ENCODE data around the gene ZNF134.

The ZNF134 gene

DNA sequence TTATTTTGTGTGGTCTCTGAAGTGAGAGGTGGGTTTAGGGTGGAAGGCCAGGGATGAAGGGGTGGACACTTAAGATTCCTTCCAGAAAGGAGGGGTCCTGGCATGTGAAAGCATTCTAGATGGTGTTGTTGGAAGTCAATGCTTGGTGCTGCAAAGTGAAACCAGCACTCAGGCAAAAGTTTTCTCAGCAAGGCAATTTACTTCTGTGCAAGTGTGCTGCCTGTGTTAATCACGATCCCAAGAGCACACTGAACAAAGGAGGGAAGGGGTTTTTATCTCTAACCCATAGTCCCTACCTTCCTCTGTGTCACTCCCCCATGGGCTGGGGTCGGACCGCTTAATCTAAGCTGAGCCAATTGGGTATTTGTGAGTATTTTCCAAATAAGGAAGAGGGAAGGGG lies 1.3 kb downstream of the ZNF134 start:
- Mint-ChIP-seq H3K4me3 (peak overlapping the region; percentile 91), H3K9me3 (peaks cover 77% of the 10 kb centered on the region), H3K27ac (peak overlapping the region; percentile 76), H3K27me3 (no peaks in the 10 kb centered on the region), H3K4me1 (ENCODE audit: low read depth) (peaks cover 32% of the 10 kb centered on the region), H3K36me3 (ENCODE audit: low read depth) (peaks cover 86% of the 10 kb centered on the region)
- no peak for DNase-seq

DNA sequence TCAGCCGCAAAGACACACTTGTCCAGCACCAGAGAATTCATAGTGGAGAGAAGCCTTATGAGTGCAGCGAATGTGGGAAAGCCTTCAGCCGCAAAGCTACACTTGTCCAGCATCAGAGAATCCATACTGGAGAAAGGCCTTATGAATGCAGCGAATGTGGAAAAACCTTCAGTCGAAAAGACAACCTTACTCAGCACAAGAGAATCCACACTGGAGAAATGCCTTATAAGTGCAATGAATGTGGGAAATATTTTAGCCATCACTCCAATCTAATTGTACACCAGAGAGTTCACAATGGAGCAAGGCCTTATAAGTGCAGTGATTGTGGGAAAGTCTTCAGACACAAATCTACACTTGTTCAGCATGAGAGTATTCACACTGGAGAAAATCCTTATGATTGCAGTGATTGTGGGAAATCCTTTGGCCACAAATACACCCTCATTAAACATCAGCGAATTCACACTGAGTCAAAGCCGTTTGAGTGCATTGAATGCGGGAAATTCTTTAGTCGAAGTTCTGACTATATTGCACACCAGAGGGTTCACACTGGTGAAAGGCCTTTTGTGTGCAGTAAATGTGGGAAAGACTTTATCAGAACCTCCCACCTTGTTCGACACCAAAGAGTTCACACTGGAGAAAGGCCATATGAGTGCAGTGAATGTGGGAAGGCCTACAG lies 6.8 kb downstream of the ZNF134 start:
- Mint-ChIP-seq H3K9me3 (peaks cover 74% of the 10 kb centered on the region), H3K4me1 (ENCODE audit: low read depth) (peaks cover 13% of the 10 kb centered on the region), H3K36me3 (ENCODE audit: low read depth) (peaks cover 94% of the 10 kb centered on the region), H3K27ac (no peak overlapping the region), H3K4me3 (no peak overlapping the region), H3K27me3 (no peaks in the 10 kb centered on the region)
- DNase-seq = no peak

DNA sequence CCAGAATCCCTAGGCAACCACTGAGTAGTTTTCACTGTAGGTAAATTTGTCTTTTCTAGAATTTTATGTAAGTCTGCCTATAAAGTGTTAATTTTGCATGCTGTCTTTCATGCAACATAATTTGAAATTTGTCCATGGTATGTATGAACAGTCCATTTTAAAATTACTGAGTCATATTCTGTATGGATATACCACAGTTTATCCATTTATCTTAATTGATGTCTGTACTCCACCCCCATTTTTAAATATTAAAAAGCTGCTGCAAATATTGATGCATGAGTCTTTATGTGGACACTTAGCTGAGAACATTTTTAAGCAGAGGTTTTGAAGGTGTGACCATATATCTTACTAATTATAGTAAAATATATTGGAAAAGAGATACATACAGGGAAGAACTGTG lies 9.0 kb downstream of the ZNF134 start:
- DNase-seq = no peak
- Mint-ChIP-seq H3K9me3 (peaks cover 63% of the 10 kb centered on the region), H3K27me3 (no peaks in the 10 kb centered on the region), H3K4me3 (no peak overlapping the region), H3K4me1 (ENCODE audit: low read depth) (no peaks in the 10 kb centered on the region), H3K36me3 (ENCODE audit: low read depth) (peaks cover 80% of the 10 kb centered on the region), H3K27ac (no peak overlapping the region)

DNA sequence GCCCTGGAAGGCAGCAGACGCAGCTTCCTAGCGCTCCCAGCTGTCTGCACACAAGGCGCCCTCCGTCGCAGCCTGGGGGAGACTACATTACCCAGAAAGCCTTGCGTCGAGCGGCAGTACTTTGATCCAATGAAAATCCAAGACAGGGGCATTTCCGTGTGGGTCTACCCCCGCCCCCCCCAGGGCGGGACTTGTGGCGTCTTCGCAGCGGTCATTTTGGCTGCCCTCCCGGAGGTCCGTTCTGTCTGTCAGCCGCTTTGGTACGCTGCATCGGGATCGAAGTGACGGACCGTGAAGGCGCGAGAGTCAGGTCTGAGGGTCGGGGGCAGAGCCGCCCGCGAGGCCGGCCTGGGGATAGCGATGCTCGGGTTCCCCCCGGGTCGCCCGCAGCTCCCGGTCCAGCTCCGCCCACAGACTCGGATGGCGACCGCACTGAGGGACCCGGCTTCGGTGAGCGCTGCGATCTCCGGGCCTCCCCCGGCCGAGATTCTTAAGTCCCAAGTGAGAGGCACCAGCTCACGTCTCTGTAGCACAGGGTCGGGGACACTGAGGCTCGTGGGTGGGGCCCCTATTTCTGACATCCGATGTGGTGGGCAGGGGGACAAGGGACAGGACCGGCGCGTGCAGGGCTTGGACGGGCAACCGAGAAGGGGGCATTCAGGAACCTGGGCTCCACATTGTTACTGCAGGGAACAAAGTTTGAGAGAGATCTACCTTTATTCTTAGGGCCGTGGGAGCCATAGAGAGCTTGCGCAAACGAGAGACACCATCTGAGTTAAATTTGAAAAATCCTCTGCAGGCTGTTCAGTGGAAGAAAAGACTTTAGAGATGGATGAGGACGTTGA lies 19.2 kb downstream of the ZNF134 start, which contains the start of gene ZNF211:
Gene ZNF211 (plus strand): TSS at position 182 of the 845 bp plus-strand sequence. CDS start 179 bp downstream, at position 361.
- peak within 1 kb of the TSS; percentile 91 for H3K4me3 Mint-ChIP-seq
- peak within 1 kb of the TSS; percentile 89 for H3K27ac Mint-ChIP-seq
- H3K27me3 Mint-ChIP-seq = no peaks in the 10 kb centered on the region
- peaks cover 22% of the 10 kb centered on the region for H3K4me1 Mint-ChIP-seq (ENCODE audit: low read depth)
- H3K9me3 Mint-ChIP-seq = peaks cover 49% of the 10 kb centered on the region
- DNase-seq = peak; percentile 88
- H3K36me3 Mint-ChIP-seq (ENCODE audit: low read depth) = peaks cover 70% of the 10 kb centered on the region

DNA sequence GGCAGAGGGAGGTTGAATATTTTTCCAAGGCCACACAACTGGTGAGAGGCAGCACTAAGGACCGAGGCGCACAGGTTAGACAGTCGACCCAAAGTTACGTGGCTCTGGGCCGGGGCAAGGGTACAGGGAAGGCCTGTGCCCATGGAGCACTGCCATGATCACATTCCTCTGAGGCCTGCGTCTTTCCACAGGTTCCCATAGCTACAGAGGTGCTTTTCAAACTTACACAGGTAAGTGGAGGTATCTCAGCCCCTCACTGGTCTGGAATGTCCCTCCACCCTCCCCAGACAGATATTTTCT lies 19.7 kb downstream of the ZNF134 start:
- Mint-ChIP-seq H3K36me3 (ENCODE audit: low read depth) (peaks cover 73% of the 10 kb centered on the region), H3K4me3 (peak overlapping the region; percentile 91), H3K9me3 (peaks cover 50% of the 10 kb centered on the region), H3K27me3 (no peaks in the 10 kb centered on the region), H3K27ac (peak overlapping the region; percentile 89), H3K4me1 (ENCODE audit: low read depth) (peaks cover 22% of the 10 kb centered on the region)
- no peak for DNase-seq

DNA sequence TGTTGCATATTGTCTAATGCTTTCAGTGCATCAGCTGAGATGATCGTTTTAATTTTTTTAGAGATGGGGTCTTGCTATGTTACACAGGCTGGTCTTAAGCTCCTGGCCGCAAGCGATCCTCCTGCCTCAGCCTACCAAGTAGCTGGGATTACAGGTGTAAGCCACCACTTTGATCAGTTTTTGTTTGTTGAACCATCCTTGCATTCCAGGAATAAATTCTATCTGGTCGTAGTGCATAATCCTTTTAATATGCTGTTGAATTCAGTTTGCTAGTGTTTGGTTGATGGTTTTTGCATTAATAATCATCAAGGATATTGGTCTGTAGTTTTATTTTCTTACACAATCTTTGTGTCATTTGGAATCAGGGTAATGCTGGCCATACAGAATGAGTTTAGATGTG lies 23.3 kb downstream of the ZNF134 start:
- Mint-ChIP-seq H3K4me3 (no peak overlapping the region), H3K4me1 (ENCODE audit: low read depth) (peaks cover 22% of the 10 kb centered on the region), H3K9me3 (peaks cover 67% of the 10 kb centered on the region), H3K27ac (no peak overlapping the region), H3K27me3 (no peaks in the 10 kb centered on the region), H3K36me3 (ENCODE audit: low read depth) (peaks cover 94% of the 10 kb centered on the region)
- no peak for DNase-seq

DNA sequence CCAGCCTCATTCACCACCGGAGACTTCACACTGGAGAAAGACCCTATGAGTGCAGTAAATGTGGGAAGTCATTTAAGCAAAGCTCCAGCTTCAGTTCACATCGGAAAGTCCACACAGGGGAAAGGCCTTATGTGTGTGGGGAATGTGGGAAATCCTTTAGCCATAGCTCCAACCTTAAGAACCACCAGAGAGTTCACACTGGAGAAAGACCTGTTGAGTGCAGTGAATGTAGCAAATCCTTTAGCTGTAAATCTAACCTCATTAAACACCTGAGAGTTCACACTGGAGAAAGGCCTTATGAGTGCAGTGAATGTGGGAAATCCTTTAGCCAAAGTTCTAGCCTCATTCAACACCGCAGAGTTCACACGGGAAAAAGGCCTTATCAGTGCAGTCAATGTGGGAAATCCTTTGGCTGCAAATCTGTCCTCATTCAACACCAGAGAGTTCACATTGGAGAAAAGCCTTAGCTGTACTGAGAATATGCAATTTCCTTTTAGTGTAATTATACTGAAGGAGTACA lies 27.7 kb downstream of the ZNF134 start:
- H3K4me3 Mint-ChIP-seq = no peak overlapping the region
- no peak overlapping the region for H3K27ac Mint-ChIP-seq
- no peaks in the 10 kb centered on the region for H3K4me1 Mint-ChIP-seq (ENCODE audit: low read depth)
- no peak for DNase-seq
- no peaks in the 10 kb centered on the region for H3K27me3 Mint-ChIP-seq
- peaks cover 67% of the 10 kb centered on the region for H3K9me3 Mint-ChIP-seq
- H3K36me3 Mint-ChIP-seq (ENCODE audit: low read depth) = peaks cover 80% of the 10 kb centered on the region

DNA sequence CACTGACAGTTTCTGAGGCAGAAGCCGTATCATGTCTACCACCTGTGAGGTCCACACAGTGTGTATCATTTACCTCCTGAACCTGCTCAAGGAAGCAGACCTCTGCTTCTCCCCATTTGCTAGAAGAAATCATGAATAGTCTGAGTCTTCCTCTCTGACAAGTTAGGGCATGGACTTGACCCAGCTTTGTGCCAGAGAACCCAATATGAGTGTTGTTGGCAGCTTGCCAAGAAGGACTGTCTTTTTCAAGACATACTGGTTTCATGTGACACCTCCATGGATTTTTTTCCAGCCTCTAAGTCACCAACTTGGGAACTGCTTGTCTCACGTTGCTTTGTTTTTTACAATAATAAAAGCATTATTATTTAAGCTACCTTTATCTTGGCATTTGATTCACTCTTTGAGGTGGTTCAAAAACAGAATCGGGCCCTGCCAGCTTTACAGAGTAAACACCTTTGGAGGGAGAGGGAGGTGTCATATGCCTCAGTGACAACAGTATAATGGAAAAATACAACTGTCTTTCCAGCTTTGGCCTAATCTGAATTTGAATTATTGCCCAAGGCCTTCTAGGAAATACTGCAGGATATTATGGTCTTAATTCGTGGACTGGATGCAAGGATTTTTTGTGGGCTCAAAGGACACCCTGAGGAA lies 28.5 kb downstream of the ZNF134 start:
- H3K4me3 Mint-ChIP-seq = no peak overlapping the region
- H3K27ac Mint-ChIP-seq = no peak overlapping the region
- H3K27me3 Mint-ChIP-seq = no peaks in the 10 kb centered on the region
- DNase-seq = no peak
- peaks cover 63% of the 10 kb centered on the region for H3K9me3 Mint-ChIP-seq
- peaks cover 72% of the 10 kb centered on the region for H3K36me3 Mint-ChIP-seq (ENCODE audit: low read depth)
- no peaks in the 10 kb centered on the region for H3K4me1 Mint-ChIP-seq (ENCODE audit: low read depth)

DNA sequence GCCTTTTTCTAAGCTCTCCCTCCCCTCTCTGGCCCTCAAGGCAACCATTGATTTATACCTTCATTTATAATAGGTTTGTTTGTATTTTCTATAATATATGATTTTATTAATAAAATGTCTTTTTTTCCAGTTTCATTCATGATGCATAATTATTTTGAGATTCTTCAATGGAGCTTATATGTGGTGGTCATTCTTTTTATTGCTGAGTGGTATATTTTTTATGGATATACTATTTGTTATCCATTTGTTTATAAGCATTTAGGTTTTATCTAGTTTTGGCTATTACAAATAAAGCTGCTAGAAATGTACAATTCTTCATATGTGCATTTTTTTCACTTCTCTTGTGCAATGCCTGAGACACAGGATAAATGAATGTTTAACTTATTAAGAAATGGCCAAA lies 29.7 kb downstream of the ZNF134 start:
- H3K4me3 Mint-ChIP-seq = no peak overlapping the region
- no peaks in the 10 kb centered on the region for H3K4me1 Mint-ChIP-seq (ENCODE audit: low read depth)
- H3K27ac Mint-ChIP-seq = no peak overlapping the region
- DNase-seq = no peak
- H3K9me3 Mint-ChIP-seq = peaks cover 62% of the 10 kb centered on the region
- H3K27me3 Mint-ChIP-seq = no peaks in the 10 kb centered on the region
- peaks cover 60% of the 10 kb centered on the region for H3K36me3 Mint-ChIP-seq (ENCODE audit: low read depth)

DNA sequence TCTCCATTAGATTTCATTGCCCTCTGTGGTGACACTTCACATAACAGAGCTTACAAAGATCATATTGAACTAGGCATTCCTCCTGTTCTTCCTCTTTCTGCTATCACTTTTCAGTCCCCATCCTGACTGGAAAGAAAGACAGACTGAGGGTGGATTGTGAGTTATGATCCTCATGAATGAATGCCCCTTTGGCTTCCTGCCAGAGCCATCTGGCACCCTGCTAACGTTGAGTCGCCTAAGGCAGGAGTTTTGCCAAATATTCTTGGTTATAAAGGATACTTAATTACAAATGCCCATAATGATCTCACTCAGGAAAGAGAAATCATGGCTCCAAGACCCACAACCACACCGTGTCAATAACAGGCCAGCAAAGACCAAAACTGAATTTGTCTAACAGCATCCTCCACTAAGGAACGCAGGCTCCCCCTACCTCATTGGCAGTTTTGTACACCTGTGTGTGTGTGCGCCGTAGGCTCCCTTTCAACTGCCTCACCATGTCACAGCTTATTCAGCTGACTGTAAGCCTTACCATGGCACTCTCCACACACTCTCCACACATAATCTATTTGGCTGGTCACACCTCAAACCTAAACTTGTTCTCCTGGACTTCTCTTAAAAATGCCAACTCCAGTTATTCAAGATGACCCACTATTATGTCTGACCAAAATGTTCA lies 34.4 kb downstream of the ZNF134 start:
- Mint-ChIP-seq H3K4me1 (ENCODE audit: low read depth) (no peaks in the 10 kb centered on the region), H3K27me3 (peaks cover 14% of the 10 kb centered on the region), H3K27ac (no peak overlapping the region), H3K9me3 (peaks cover 50% of the 10 kb centered on the region), H3K4me3 (no peak overlapping the region), H3K36me3 (ENCODE audit: low read depth) (peaks cover 25% of the 10 kb centered on the region)
- no peak for DNase-seq

DNA sequence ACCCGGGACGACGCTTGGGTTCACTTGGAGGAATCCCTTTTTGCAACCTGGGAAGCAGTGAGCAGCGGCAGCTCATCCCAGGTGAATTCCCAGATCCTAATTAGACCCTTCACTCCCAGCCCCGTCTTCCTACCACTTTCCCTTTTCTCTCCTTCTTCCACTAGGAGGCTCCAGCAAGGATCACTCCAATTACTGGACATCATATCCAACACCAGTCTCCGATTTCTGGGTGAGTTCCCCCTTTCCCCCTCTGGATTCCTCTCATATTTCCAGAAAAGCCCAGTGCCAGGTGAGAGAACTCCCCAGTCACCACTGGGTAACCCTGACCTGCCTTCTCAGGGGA lies 37.6 kb downstream of the ZNF134 start:
- peaks cover 33% of the 10 kb centered on the region for H3K27me3 Mint-ChIP-seq
- H3K4me1 Mint-ChIP-seq (ENCODE audit: low read depth) = no peaks in the 10 kb centered on the region
- H3K36me3 Mint-ChIP-seq (ENCODE audit: low read depth) = peaks cover 15% of the 10 kb centered on the region
- H3K9me3 Mint-ChIP-seq = peaks cover 62% of the 10 kb centered on the region
- DNase-seq = no peak
- no peak overlapping the region for H3K27ac Mint-ChIP-seq
- no peak overlapping the region for H3K4me3 Mint-ChIP-seq

DNA sequence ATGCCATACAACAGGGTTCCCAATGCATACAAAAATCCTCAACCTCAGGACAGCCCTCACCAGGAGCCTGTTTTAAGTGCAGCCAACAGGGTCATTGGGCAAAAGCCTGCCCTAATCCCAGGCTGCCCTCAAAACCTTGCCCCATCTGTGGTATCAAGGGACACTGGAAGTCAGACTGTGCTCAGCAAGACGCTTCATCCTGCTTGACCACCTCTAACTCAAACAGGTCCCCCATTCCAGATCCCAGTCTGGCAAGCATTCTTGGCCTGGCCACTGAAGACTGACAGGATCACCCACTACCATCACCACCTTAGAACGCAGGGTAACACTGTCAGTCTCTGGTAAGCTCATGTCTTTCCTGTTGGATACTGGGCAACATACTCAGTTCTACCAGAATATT lies 39.6 kb downstream of the ZNF134 start:
- Mint-ChIP-seq H3K27ac (no peak overlapping the region), H3K4me3 (no peak overlapping the region), H3K4me1 (ENCODE audit: low read depth) (no peaks in the 10 kb centered on the region), H3K36me3 (ENCODE audit: low read depth) (peaks cover 15% of the 10 kb centered on the region), H3K9me3 (peaks cover 57% of the 10 kb centered on the region), H3K27me3 (peaks cover 40% of the 10 kb centered on the region)
- no peak for DNase-seq

DNA sequence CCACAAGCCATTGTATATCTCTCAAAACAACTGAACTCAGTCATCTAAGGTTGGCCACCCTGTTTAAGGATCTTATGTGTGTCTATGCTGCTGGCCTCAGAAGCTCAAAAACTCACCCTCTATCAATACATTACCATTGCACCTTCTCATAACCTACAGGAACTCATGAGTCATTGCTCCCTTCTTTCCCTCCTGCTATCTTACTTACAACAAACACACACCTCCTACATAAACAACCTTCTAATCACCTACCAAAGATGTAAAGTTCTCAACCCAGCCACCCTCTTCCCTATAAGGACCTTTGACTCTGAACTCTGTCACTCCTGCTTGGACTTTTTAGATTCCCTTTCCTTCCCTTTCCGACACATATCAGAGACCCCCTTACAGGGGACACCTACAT lies 41.4 kb downstream of the ZNF134 start:
- H3K27ac Mint-ChIP-seq = no peak overlapping the region
- H3K27me3 Mint-ChIP-seq = peaks cover 50% of the 10 kb centered on the region
- DNase-seq = no peak
- H3K36me3 Mint-ChIP-seq (ENCODE audit: low read depth) = peaks cover 12% of the 10 kb centered on the region
- peaks cover 48% of the 10 kb centered on the region for H3K9me3 Mint-ChIP-seq
- no peaks in the 10 kb centered on the region for H3K4me1 Mint-ChIP-seq (ENCODE audit: low read depth)
- H3K4me3 Mint-ChIP-seq = no peak overlapping the region

DNA sequence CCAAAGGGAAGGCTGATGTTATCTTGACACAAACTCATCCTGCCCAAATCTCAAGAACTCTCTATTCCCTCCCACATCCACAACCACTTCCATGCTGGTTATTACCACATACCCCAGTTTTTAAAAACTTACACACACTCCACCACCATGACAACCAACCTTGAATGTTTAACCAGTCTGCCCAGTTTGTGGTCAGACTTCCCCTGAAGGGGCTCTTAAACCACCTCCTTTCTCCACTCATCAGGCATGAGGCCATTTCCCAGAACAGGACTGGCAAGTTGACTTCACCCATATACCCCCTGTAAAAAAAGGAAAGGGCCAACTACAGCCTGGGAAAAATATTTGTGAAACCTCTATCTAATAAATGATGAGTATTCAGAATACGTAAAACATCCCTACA lies 42.3 kb downstream of the ZNF134 start:
- no peaks in the 10 kb centered on the region for H3K4me1 Mint-ChIP-seq (ENCODE audit: low read depth)
- H3K36me3 Mint-ChIP-seq (ENCODE audit: low read depth) = peaks cover 11% of the 10 kb centered on the region
- no peak overlapping the region for H3K4me3 Mint-ChIP-seq
- H3K27ac Mint-ChIP-seq = no peak overlapping the region
- no peak for DNase-seq
- peaks cover 48% of the 10 kb centered on the region for H3K9me3 Mint-ChIP-seq
- peaks cover 57% of the 10 kb centered on the region for H3K27me3 Mint-ChIP-seq

Data from activated T-cell treated with anti-CD3 and anti-CD28 coated beads, Interleukin-2, amount 50 U/mL, for 24 hours (primary cell).